ENCODE results near the gene FAM83C. TPM values are rescaled to one million over a fixed set of nuclear protein-coding genes. Genes with fewer than 3 reads are reported as not detected.

The FAM83C gene
- not detected for total RNA-seq

DNA sequence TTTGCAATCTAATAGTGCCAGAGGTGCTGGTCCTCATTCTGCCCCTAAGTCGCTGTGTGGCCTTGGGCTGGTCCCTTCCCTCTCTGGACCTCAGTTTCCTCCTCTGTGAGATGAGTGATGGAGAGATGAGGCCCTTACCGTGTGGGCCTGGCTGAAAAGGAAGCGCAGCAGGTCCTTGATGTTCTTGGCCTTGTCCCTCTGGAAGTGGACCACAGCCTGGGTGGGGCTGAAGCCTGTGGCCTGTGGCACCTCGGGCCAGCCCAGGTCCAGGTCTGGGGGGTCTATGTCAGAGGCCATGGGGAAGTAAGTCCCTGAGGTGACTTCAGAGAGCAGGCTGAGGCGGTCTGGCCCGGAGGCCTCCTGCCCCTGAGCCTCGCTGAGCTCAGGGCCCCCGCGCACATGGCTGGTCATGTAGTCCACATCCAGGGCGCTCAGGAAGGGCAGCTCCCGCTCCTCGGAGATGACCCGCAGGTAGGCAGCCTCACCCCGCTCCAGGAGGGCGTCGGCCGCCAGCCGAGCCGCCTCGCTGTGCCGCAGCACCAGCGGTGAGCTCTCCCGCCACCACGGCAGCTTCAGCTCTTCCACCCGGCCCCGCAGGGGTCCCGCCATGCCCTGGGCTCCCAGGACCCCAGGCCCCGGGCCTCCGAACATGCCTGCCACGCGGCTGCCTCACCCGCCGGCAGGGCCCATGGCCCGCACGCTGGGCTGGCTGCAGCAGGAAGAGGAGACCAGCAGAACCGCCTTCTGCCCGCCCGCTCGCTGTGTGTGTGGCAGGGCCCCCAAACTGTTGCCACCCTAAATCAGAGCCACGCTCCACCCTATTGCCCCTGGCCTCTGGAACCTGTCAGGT, at the start of gene FAM83C:
Gene FAM83C, minus strand, starts transcription at position 772 of the 850 bp plus-strand sequence. Its CDS starts 121 bp downstream, at position 651.
- peak within 1 kb of the TSS in 1 of 2 donors; percentile 81 for H3K27ac Mint-ChIP-seq
- H3K36me3 Mint-ChIP-seq = no peaks in the 10 kb centered on the region
- no peaks in the 10 kb centered on the region for H3K9me3 Mint-ChIP-seq
- ATAC-seq (no peak), DNase-seq (ENCODE audit: low spot score in 2 of 2) (no peak)

DNA sequence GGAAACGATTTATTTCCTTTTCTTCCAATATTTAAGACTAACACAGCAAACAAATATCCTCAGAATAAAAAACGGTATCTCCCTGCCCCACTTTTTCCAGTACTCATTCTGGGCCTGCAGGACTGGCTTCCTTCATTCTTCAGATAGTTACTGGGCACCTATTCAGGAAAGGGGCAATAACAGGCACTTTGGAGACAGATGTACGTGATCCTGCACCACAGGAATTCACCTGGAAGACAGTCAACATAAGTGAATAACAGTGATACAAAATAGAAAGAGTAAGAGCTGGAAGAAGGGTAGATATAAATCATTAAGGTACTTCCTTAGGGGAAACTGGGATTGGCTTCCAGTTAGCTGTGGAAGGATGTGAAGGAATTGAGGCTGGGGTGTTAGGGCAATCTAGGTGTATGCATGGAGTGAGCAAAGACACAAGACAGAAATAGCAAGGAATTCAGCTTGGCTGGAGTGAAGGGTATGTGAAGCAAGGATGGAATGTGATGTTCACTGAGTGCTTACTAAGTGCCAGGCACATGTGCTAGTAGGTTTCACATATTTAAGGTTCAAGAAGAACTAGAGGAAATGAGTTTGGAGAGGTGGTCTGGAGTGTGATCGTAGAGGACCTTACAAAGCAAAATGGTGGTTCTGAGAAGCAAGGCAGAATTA, 49.3 kb upstream of the FAM83C start:
- H3K9me3 Mint-ChIP-seq = peaks cover 0 to 4% of the 10 kb centered on the region in 2 donors
- peaks cover 8 to 11% of the 10 kb centered on the region in 2 donors for H3K36me3 Mint-ChIP-seq
- ATAC-seq (no peak), DNase-seq (ENCODE audit: low spot score in 2 of 2) (no peak)
- peak overlapping the region; percentile 11 to 26 for H3K27ac Mint-ChIP-seq

DNA sequence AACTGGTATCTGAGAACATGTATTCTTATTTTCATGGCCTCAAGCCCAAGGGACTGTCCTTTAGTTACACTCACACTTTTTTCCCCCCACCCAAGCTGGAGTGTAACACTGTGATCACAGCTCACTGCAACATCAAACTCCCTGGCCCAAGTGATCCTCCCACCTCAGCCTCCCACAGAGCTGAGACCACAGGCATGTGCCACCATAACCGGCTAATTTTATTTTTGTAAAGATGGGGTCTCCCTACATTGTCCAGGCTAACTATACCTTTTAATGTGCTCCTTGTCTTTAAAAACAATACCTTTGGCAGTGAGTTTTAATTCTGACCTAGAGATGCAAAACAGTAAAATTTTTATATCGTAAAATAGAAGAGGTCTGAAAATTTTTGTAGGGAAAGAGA, 48.2 kb upstream of the FAM83C start:
- Mint-ChIP-seq H3K36me3 (peaks cover 0 to under 1% of the 10 kb centered on the region in 2 donors), H3K27ac (peak overlapping the region in 1 of 2 donors; percentile 54), H3K9me3 (no peaks in the 10 kb centered on the region)
- DNase-seq (ENCODE audit: low spot score in 2 of 2) (no peak), ATAC-seq (no peak)

DNA sequence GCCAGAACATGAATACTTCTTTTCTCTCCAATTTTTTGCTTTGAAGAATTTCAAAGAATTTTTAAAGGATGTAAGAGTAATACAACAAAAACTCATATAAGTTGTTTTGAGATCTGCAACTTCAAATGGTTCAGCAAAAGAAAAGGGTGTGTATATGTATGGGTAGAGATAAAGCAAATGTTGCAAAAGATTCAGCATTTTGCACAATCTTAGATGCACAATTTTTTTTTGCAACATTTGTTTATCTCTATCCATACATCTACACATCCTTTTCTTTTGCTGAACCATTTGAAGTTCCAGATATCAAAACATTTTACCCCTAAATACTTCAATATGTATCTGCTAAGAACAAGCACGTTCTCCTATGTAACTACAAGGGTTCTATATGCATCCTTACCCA, 47.4 kb upstream of the FAM83C start:
- DNase-seq (ENCODE audit: low spot score in 2 of 2) (no peak), ATAC-seq (no peak)
- Mint-ChIP-seq H3K27ac (no peak overlapping the region), H3K9me3 (no peaks in the 10 kb centered on the region), H3K36me3 (no peaks in the 10 kb centered on the region)

DNA sequence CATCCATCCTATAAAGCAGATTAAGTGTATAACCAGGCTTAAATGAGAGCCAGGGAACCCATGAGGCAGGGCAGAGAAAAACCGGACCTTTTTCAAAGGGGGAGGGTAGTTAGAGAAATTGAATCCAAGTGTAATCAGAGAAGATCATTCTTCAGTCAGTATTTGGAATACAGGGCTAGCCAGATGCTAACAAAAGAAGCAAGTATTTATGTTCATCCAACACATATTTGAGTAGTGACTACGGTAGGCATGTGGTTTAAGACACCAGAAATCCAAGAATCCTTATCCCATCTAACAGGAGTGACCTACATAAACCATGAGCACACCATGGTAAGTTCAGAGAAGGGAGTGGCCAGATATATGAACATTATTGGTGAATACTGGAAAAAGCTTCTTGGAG, 46.8 kb upstream of the FAM83C start:
- ATAC-seq (no peak), DNase-seq (ENCODE audit: low spot score in 2 of 2) (no peak)
- H3K9me3 Mint-ChIP-seq = no peaks in the 10 kb centered on the region
- no peak overlapping the region for H3K27ac Mint-ChIP-seq
- no peaks in the 10 kb centered on the region for H3K36me3 Mint-ChIP-seq

DNA sequence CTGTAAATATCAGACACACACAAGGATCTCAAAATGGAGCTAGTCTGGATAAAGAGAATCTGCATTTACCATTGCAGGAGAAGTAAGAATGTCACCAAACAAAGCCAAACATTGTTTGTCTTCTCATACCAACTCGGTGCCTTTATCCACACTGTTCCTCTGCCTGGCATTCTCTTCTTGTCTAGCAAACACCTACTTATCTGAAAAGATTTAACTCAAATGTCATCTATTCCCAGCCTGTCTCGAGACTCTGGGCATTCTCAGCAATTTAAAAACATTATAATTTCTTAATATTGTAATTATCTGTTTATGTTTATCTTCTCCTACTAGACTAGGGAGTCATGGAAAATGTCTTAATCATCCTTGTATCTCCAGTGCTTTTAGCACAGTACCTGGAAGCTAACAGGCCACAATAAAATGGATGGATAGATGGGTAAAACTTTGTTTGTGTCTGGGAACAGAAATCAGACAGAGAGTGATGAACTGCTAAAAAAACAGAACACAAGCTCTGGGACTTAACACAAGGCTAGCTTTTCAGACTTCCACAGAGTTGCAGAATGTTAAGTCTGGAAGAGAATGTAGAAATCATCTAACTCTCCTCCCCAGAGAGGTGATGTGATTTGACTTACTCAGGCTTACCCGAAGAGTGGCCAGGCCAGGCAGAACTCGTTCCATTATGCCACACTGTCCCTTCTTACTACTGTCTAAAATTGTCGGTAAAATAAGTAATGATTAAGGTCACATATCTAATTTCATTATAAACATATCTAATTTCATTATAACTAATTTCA, 42.3 kb upstream of the FAM83C start:
- no peaks in the 10 kb centered on the region for H3K9me3 Mint-ChIP-seq
- no peaks in the 10 kb centered on the region for H3K36me3 Mint-ChIP-seq
- no peak for ATAC-seq
- DNase-seq (ENCODE audit: low spot score in 2 of 2) = no peak
- no peak overlapping the region for H3K27ac Mint-ChIP-seq

DNA sequence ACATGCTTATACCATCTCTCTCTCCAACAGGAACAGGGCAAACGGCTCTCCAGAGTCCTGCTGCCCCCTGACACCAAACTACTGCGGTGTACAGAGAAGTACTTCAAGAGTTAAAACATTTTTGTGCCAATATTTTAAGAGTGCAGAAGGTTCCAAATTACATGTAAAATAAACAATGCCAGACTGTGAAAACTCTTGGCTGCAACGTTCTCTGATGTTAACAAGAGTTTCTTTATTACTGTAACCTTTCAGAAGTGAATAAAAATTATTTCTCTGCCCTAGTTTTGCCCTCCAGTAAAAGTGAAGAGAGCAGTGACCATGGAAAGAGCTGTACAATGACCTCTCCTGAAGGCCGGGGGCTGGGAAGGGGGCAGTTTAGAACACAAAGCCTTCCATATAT, 41.4 kb upstream of the FAM83C start:
- DNase-seq (ENCODE audit: low spot score in 2 of 2) = no peak
- no peaks in the 10 kb centered on the region for H3K9me3 Mint-ChIP-seq
- peak overlapping the region in 1 of 2 donors; percentile 52 for H3K27ac Mint-ChIP-seq

DNA sequence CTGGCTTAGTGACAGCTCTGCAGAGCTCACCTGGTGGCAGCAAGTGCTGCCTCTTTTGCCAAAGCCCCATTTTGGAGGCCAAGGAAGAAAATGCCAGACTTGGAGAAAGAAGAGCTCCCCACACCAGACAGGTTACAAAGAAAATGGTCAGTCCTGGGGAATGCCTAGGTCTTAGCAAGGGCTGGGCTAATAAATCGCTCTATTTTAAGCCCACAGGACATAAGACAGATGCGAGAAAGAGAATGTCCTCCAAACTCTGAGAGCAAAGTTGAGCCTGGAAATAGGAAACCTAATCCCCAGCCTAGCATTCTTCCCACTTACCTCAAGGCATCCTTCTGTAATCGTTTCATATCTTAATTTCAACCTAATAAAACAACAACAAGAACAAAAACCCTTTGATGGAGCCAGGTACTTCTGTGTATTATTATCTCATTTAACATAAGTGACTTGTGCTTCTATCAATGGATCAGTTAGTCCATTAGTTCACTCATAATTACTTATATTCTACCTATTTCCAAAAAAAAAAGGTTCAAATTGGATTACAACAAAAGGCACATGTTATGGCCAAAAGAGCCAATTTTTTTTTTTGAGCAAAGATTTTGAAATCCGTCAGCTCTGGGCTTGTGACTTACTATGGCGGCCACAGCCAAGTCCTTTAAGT, 40.4 kb upstream of the FAM83C start:
- Mint-ChIP-seq H3K9me3 (no peaks in the 10 kb centered on the region), H3K27ac (no peak overlapping the region), H3K36me3 (no peaks in the 10 kb centered on the region)
- no peak for DNase-seq (ENCODE audit: low spot score in 2 of 2)
- ATAC-seq = no peak

More for the DNA sequence above, 41.4 kb upstream of the FAM83C start:
- ATAC-seq = no peak
- H3K36me3 Mint-ChIP-seq = no peaks in the 10 kb centered on the region

DNA sequence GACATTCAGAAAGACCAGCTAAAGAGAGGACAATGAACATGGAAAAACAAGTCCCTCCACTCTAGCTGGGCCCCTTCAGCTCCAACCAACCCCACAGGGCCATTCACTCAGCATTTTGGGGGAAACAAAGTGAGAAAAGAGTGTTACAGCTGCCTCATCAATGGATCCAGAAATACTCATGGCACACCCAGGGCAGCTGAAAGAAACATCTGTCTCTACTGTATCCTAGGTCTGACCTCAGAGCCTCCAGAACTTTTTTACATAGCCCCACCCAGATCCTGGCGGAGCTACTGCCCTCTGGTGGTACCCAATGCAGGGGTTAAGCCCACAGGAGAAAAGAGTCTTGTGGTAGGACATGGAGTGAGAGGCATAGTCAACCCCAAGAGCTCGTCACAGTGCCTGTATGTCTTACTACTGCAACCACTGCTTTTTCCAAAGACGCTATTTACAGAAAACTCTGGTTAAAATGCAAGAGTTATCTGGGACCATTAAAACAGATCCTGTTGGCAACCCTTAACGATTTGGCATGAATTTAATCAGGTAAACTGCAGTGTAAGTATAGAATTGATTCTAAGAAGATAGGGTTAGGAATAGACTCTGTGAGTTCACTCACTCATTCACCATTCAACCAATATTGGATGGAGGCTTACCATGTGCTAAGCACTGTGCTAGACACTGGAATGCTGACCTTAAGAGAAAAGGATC, 37.4 kb upstream of the FAM83C start:
- Mint-ChIP-seq H3K9me3 (no peaks in the 10 kb centered on the region), H3K36me3 (no peaks in the 10 kb centered on the region), H3K27ac (peak overlapping the region; percentile 70 to 92)
- peak in 1 of 2 donors; percentile 70 for DNase-seq (ENCODE audit: low spot score in 2 of 2)
- ATAC-seq = peak; percentile 69 to 81

DNA sequence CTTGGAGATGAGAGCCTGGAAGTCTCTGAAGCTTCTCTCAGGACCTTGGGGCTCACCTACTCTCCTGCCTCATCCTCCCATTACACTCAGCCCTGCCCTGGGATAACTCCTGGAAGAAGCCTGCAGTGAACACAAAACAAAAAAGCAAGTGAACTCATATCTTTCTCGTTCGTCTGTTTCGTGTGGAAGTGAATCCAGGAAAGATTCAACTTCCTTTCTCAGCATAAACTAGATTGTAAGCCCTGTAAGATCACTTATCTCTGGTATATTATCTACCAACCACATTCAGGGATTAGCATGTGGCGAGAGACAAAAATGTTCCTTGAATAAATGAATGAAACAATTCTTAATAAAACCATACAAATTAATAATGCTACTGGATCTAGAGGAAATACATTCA, 36.5 kb upstream of the FAM83C start:
- peak overlapping the region; percentile 70 to 92 for H3K27ac Mint-ChIP-seq
- DNase-seq (ENCODE audit: low spot score in 2 of 2) = no peak
- no peaks in the 10 kb centered on the region for H3K9me3 Mint-ChIP-seq
- ATAC-seq = no peak
- no peaks in the 10 kb centered on the region for H3K36me3 Mint-ChIP-seq

DNA sequence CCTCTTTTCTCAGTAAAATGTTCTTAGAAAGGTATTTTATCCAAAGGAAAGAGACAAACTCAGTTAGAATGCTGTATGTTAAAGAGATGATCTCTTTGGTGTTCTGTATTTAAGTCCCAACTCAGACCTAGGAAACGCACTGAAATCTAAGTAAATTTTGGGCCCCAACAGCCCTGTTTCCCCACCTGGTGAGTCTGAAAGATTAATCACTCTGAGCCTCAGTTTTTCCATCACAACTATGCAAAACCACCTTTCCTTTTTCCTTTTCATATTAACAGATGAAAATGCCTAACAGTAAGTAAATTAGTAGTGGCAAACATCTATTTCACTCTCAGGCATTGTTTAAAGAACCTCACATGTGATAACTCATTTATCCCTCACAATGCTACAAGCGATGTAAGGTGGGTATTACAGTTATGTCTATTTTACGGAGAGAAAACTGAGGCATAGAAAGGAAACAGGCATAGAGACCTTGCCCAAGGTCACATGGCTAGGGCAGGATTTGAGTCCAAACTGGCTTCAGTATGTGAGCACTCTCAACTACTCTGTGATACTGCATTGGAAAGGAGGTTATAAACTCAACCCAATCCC, 36.0 kb upstream of the FAM83C start:
- ATAC-seq = peak; percentile 54 to 68
- no peaks in the 10 kb centered on the region for H3K9me3 Mint-ChIP-seq
- H3K27ac Mint-ChIP-seq = peak overlapping the region; percentile 70 to 92
- H3K36me3 Mint-ChIP-seq = no peaks in the 10 kb centered on the region
- DNase-seq (ENCODE audit: low spot score in 2 of 2) = no peak

DNA sequence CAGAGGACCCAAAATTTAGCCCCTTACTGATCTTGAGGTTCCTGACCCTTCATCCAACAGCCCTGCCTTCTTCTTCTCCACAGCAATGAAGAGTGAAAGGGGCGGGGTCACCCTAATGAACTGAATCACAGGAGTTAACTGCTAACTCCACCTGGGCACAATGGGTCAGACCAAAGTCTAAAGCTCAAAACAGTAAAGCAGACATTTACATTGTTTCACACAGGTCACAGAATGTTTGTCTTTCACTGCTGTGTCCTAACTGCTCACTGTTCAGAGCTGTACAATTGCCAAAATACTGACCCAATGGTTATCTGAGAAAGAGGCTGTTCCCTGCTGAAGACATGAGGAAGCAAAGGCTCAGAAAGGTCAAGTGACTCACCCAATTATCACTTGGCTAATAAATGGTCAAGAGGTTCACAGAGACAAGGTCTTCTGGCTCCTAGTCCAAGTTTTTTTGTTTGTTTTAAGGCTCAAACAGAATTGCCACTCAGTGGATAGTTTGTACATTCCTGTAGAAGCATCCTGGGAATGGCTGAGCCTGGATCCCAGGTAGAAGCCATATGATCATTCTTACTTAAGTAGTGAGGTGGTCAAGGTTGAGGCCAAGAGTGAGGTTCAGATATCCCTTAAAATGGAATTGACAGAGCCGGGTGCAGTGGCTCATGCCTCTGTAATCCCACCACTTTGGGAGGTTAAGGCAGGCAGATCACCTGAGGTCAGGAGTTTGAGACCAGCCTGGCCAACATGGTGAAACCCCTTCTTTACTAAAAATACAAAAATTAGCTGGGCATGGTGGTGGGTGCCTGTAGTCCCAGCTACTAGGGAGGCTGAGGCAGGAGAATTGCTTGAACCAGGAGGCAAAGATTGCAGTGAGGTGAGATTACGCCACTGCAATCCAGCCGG, 35.1 kb upstream of the FAM83C start:
- DNase-seq (ENCODE audit: low spot score in 2 of 2) (no peak), ATAC-seq (no peak)
- H3K9me3 Mint-ChIP-seq = no peaks in the 10 kb centered on the region
- H3K27ac Mint-ChIP-seq = peak overlapping the region; percentile 31 to 70
- H3K36me3 Mint-ChIP-seq = no peaks in the 10 kb centered on the region

DNA sequence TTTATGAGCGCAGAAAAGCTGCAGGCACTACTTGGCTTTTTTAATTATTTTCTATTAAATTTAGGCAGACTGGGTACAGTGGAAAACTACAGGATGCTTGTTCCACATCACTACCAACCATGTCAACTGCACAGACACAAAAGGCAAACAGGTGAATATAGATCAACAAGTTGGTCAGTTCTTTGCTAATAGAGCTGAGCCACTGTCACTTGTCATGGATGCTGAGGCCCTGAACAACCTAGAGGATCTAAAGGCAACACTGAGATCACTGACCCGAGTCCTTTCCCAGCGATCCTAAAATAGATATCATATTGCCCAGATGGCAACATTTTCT, 34.5 kb upstream of the FAM83C start:
- ATAC-seq (no peak), DNase-seq (ENCODE audit: low spot score in 2 of 2) (no peak)
- Mint-ChIP-seq H3K27ac (no peak overlapping the region), H3K36me3 (no peaks in the 10 kb centered on the region), H3K9me3 (no peaks in the 10 kb centered on the region)

DNA sequence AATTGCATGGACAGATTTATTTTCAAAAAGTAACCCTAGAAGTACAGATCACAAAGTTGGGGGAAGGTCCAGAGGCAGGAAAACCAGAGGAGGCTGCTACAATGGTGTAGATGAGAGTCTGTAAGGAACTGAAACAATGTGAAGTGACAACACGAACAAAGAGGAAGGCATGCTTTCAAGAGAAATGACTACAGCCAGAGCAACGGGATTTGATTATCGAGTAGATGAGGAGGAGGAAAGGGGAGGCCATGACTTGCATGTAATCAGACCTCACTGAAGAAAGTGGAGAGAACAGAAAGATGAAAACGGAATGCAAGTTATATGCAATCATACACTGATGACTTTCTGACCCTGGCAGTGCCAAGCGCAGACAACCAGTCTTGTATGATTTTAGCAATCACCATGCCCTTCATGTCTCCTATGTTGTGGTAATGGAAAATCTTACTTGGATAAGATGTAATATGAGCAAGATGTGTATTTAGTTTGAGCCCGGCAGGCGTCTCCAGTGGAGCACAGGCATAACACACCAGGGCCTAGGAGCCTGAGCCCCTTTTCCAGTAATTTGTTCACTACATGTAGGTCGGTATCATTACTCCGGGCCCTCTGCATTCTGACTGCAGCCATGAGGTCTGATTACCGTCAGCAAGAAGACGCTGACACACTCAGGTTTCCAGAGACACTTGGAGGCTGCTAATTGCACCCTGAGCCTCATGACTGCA, 34.0 kb upstream of the FAM83C start:
- Mint-ChIP-seq H3K27ac (no peak overlapping the region), H3K36me3 (no peaks in the 10 kb centered on the region), H3K9me3 (no peaks in the 10 kb centered on the region)
- peak; percentile 19 to 47 for ATAC-seq
- no peak for DNase-seq (ENCODE audit: low spot score in 2 of 2)

All from activated naive CD4-positive, alpha-beta T cell treated with anti-CD3 and anti-CD28 coated beads, Interleukin-2, amount 50 U/mL, for 72 hours (primary cell).